ENCODE results near the gene CUEDC1. TPM values are rescaled to one million over a fixed set of nuclear protein-coding genes. Genes with fewer than 3 reads are reported as not detected.

The CUEDC1 gene
- total and polyA plus RNA-seq, 2 of the 13 experiments (the other 11 are each of a cell fraction or from before 2014, with no cell fraction given) = 7.4 to 12.9 TPM

GRCh38 chr17:57849874-57850754 lies 105.1 kb downstream of the CUEDC1 start, which contains the start of gene MRPS23 (continued):
- peak; percentile 82 for TF ChIP-seq ZBTB7B (CRISPR knock-in tag; IDR thresholded peaks at IDR 0.05)
- no peak for TF ChIP-seq MLLT10 (CRISPR knock-in tag; IDR thresholded peaks at IDR 0.05)
- TF ChIP-seq ZNF34 (CRISPR knock-in tag; IDR thresholded peaks at IDR 0.05; ENCODE audit: borderline replicate concordance) = peak; percentile 95; the same call in 1 of the 2 replicates
- TF ChIP-seq HNRNPH1 (optimal IDR thresholded peaks at IDR 0.05; ENCODE audit: low read depth, low read length) = peak; percentile 16
- no peak for TF ChIP-seq ZFP36 (IDR thresholded peaks at IDR 0.05; ENCODE audit: borderline replicate concordance, low read depth, low read length, partially characterized antibody)
- peak; percentile 93 for TF ChIP-seq CBX1 (IDR thresholded peaks at IDR 0.05; ENCODE audit: low read depth)
- TF ChIP-seq AKNA (CRISPR knock-in tag; IDR thresholded peaks at IDR 0.05; ENCODE audit: borderline replicate concordance) = peak; percentile 94
- TF ChIP-seq ZNF263 (CRISPR knock-in tag; IDR thresholded peaks at IDR 0.05) = peak; percentile 96
- TF ChIP-seq POLR2G (IDR thresholded peaks at IDR 0.05; ENCODE audit: low read depth, low read length) = peak; percentile 90
- TF ChIP-seq ZNF644 (CRISPR knock-in tag; IDR thresholded peaks at IDR 0.05; ENCODE audit: low read depth) = peak; percentile 30; the same call in 1 of the 2 replicates
- TF ChIP-seq FLYWCH1 (CRISPR knock-in tag; IDR thresholded peaks at IDR 0.05) = 0 out of 2 replicates have a peak, but pooled peaks have one; percentile 14
- TF ChIP-seq, protein P1, sequence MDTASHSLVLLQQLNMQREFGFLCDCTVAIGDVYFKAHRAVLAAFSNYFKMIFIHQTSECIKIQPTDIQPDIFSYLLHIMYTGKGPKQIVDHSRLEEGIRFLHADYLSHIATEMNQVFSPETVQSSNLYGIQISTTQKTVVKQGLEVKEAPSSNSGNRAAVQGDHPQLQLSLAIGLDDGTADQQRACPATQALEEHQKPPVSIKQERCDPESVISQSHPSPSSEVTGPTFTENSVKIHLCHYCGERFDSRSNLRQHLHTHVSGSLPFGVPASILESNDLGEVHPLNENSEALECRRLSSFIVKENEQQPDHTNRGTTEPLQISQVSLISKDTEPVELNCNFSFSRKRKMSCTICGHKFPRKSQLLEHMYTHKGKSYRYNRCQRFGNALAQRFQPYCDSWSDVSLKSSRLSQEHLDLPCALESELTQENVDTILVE (CRISPR knock-in tag; IDR thresholded peaks at IDR 0.05) = peak; percentile 99
- TF ChIP-seq ZFP82 (CRISPR knock-in tag; IDR thresholded peaks at IDR 0.05; ENCODE audit: borderline replicate concordance) = peak; percentile 92; the same call in 1 of the 2 replicates
- TF ChIP-seq TOPORS (CRISPR knock-in tag; IDR thresholded peaks at IDR 0.05) = peak; percentile 98
- peak; percentile 98 for TF ChIP-seq PCBP1 (IDR thresholded peaks at IDR 0.05; ENCODE audit: borderline replicate concordance, low read depth, low read length)
- peak; percentile 93 for TF ChIP-seq SIN3B (IDR thresholded peaks at IDR 0.05; ENCODE audit: low read length)
- TF ChIP-seq U2AF1 (optimal IDR thresholded peaks at IDR 0.05; ENCODE audit: low read depth, low read length) = peak; percentile 89
- TF ChIP-seq TP53 (CRISPR knock-in tag; conservative IDR thresholded peaks at IDR 0.05) = peak; percentile 94
- TF ChIP-seq PHF5A (CRISPR knock-in tag; IDR thresholded peaks at IDR 0.05; ENCODE audit: low read depth, unreplicated experiment) = peak; percentile 100
- peak; percentile 99 for TF ChIP-seq ZNF784 (CRISPR knock-in tag; IDR thresholded peaks at IDR 0.05; ENCODE audit: borderline replicate concordance)
- peak; percentile 98 for TF ChIP-seq ZNF547 (CRISPR knock-in tag; IDR thresholded peaks at IDR 0.05)
- TF ChIP-seq ZNF746 (CRISPR knock-in tag; IDR thresholded peaks at IDR 0.05) = peak; percentile 89; the same call in 1 of the 2 replicates
- no peak for TF ChIP-seq NBN (conservative IDR thresholded peaks at IDR 0.05)
- TF ChIP-seq ZNF720 (CRISPR knock-in tag; IDR thresholded peaks at IDR 0.05) = no peak; the same call in 1 of the 2 replicates
- TF ChIP-seq SUZ12 (IDR thresholded peaks at IDR 0.05; ENCODE audit: low read depth, low read length) = no peak

Data from HepG2 (cell line).